ENCODE measurements around the gene EPHA2.

GRCh38 chr1:16141573-16142336 is 14.1 kb downstream of the EPHA2 start:
- TF ChIP-seq CTCF (IDR thresholded peaks at IDR 0.05) (no peak), ZFX (IDR thresholded peaks at IDR 0.05; ENCODE audit: borderline replicate concordance) (no peak)
